Measurements from ENCODE around the gene SPSB4. TPM values are rescaled to one million over a fixed set of nuclear protein-coding genes. Genes with fewer than 3 reads are reported as not detected.

SPSB4 gene
- total RNA-seq, 1 donor from 2014 or later, result 0.47 TPM

DNA sequence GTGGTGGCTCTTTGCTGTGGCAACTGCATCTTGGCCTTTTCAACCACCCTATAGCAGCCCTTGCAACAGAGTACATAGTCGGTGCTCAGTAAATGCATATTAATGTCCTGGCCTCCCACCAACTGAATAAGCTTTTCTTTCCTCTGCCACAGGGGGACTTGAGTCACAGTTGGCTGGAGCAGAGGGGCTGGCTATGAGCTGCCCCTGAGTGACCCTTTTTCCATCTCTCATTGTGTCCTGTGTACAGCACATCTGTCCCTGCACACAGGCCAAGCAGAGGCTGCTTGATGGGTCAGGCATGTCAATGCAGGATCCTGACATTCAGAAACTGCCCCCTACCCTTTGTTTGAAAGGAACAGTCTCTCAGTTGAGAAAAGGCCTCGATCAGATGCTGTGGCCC, 22.4 kb downstream of the SPSB4 start:
- no peak for DNase-seq (ENCODE audit: low spot score)

DNA sequence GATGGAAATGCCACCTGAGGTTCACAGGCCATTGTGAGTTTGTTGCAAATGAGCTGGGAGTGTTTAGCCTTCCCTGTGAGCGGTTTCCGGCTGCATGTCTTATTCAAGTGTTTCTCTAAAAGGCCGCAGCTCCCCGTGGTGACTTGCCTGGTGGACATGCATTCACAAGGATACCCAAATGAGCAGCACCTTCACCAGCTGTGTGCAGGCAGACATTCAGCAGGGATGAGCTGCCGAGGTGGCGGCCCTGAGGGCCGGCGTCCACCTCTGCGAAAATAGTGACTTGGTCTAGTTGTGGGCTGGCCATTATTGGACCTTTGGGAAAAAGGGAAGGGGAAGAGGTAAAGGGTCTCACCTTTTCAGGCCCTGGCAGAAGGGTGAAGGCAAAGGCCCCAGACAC, 23.4 kb downstream of the SPSB4 start:
- no peak for DNase-seq (ENCODE audit: low spot score)

DNA sequence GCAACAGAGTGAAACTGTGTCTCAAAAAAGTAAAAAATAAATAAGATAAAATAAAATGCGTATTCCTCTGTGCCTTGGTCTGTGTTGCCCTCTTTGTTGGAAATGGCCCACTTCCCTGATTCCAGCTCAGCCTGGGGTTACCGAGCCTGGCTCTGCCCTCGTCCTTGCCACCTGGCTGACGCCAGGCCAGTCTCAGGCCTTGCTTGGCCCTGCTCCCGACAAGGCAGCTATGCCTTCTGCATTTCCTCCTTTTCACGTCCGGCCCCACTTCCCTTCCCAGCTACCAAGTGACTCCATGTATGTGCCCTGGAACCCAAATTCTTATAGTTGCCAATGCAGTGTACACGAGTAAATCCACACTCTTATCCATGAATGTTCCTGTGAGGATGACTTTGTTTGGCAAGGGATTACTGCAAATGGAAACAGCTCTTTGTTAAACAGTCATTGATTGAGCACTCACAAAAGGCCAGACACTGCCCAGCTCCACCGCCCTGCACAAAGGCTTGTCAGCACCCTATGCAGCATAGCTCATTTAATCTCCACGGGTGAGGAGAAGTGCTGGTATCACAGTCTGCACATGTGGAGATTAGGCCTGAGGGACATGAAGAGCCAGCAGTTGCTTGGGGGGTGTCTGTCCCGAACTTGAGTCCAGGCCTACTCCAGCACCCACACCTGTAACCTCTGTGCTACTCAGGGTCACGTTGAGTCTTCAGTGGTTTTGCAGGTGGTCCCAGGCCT, 25.1 kb downstream of the SPSB4 start:
- no peak for DNase-seq (ENCODE audit: low spot score)

DNA sequence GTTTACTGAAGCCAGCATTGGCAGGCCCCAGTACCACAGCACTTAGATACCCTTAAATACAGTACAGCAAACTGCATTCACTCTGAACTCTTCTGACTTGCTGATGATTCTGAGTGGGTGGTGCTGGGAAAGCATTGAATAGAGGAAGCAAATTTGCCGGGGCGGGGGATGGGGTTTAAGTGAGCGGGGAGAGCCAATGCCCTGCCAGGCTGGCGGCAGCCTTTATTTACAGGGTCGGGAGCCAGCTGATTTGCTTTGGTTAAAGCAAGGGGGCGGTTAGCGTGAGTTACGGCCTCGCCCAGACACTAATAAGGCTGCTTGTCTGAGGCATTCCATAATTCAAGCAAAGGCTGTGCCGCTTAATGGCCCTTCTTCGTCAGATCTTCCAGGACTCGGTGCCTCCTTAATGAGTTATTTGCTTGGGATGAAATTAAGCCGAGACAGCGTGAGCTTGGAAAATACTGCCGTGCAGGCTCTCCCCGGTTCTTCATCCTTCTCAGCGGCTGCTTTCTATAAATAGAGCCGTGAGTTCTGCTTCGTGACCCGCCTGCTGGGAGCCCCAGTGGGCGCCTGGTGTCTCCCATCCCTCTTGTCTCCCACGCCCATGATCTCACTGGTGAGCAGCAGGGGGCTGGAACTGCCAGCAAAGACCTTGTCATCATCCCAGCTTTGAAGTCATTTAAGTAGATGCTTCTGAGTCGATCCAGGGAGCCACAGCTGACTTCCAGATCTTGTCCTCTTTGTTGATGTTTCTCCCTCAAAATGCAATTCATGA, 25.8 kb downstream of the SPSB4 start:
- DNase-seq (ENCODE audit: low spot score), result peak; percentile 61

DNA sequence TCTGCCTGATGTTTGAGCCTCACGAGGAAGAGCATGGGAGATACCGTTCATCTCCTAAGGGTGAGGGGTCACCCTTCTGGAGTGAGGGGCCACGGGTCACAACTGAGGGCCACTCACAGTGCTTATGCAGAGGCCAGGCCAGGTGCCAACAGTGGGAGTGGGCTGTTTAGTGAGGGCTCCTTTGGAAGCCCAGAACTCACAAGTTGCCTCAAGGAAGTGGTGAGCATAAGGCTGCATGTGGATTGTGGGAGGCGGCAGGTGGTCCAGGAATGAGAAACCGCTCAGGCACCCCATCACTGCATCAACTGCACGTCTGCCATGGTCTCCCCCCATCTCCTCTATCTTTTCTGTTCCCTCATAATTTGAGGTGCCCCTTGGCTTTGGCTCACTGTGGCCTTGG, 26.5 kb downstream of the SPSB4 start:
- no peak for DNase-seq (ENCODE audit: low spot score)

DNA sequence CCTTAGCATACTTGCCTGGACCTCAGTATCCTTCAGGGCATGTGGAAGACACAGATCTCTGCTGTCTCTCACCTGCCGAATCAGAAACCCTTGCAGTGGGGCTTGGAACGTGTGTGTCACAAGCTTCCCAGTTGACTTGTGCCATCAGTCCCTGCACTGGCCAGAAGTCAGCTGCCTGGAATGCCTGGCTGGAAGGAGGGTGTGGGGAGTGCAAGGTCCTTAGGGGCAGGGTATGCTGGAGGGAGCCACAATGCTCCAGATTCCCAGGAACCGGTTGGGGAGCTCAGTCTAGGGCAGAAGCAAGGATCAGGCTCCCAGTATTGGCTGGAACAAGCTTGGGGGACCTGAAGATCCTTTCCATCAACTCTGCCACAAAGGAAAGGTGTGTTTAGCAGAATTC, 27.1 kb downstream of the SPSB4 start:
- DNase-seq (ENCODE audit: low spot score), result no peak

DNA sequence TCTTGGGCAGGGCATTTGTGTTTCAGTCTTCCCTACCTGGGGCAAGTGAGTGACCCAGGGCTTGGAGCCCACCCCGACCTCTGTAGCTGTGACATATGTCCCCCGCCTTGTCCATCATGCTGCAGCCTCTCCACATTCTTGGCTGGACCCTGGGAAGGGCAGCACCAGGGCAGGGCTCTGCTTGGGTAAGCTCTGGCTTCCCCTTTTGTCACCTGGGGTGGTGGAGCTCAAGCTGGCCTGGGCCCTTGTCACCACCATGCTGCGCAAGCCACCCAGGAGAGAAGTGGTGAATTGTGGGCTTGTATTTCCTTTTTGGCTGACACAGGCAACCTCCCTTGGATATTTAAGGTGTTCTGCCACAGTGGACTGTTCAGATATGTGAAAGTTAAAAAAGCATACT, 29.3 kb downstream of the SPSB4 start:
- DNase-seq (ENCODE audit: low spot score), result no peak

DNA sequence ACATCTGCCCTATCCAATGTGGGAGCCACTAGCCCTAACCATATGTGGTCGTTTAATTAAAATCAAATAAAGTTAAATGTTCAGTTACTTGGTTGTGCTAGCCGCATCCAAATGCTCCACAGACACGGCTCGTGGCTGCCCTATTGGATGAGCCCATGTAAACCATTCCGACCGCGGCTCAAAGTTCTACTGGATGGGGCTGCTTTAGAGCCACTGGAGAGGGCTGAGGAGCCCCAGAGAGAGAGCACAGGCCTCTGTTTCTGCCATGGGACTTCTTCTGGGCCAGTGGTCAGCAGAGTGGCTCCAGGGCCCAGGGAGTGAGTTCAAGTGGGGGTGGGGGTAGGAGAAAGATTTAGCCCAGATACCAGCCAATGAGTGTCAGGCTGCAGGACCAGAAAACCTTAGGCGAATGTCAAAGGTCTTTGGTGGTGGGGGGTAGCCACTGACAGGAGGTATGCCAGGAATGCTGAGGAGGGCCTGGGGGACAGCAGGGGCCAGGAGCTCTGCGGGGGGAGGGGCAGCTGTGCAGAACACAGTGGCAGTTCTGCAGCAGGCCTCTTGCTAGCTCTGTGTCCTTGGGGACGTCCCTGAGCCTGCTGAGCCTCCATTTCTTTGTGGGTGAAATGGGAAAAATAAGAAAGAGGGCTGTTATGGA, 30.1 kb downstream of the SPSB4 start:
- no peak for DNase-seq (ENCODE audit: low spot score)

DNA sequence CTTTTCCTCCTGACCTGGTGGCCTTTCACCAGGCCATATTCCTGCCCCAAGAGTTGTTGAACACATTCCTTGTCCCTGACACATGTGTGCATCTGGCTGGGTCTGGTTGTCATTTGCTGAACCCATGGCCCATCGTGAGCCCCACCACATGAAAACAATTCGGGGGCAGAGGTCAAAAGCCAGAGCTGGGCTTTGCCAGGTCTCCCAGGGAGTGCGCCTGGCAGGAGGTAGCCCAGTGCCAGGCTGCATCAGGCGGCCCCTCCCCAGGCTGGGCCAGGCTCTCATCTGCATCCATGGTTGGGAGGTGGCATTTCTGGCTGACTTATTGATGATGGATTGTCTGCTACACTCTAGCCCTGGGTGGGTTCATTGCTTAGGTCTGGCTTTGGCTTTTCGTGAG, 30.9 kb downstream of the SPSB4 start:
- no peak for DNase-seq (ENCODE audit: low spot score)

DNA sequence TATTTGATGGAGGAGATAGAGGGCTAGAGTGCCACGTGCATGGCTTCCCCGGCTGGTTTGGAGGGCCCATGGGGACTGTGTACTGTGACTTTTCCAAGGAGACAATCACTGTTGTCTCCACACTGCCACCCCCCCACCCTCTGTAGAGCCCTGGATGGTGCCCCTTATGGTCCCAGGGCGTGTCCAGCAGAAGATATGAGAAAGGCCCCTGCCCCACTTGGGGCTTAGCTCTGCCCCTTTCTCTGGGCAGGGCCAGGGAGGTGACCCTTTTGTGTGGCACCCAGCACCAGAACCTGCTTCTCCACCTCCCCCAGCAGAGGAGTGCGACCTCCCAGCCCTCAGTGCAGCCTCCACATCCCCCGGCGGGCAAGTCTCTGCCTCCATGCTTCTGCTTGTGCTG, 32.1 kb downstream of the SPSB4 start:
- no peak for DNase-seq (ENCODE audit: low spot score)

DNA sequence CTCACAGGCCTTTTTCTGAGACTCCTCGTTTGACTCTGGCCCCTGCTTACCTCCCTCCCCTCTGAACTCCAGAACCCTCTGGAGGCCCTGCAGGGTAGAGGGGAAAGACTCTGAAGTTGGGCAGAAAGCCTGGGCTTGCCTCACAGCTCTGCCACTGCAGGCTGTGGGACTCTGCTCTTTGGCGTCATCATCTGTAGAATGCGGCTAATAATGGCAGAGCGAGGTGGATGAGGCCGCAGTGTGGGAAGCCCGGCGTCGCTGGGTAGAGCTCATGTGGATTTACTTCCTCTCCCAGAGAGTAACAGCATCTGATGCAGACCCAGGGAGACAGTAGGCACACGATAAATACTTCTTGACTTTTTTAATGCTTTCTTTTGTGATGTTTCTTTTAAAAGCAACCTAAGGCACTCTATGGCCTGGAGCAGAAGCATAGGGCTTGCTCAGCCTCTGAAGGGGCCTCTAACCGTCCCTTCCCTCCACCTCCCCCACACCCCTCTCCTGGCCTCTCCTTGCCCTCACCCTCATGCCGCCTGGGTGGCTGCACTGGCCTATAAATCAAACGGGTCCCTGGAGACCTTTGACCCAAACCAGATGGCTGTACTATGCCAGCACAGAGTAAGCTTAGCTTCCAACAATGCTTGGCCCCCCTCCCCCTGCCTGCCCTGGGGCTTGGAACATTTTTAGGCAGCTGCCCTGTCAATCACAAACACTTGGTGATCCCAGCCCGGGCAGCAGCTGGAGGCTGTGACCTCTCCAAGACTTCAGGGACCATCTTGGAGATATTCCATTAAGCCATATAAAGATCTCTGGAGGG, 32.9 kb downstream of the SPSB4 start:
- DNase-seq (ENCODE audit: low spot score), result no peak

DNA sequence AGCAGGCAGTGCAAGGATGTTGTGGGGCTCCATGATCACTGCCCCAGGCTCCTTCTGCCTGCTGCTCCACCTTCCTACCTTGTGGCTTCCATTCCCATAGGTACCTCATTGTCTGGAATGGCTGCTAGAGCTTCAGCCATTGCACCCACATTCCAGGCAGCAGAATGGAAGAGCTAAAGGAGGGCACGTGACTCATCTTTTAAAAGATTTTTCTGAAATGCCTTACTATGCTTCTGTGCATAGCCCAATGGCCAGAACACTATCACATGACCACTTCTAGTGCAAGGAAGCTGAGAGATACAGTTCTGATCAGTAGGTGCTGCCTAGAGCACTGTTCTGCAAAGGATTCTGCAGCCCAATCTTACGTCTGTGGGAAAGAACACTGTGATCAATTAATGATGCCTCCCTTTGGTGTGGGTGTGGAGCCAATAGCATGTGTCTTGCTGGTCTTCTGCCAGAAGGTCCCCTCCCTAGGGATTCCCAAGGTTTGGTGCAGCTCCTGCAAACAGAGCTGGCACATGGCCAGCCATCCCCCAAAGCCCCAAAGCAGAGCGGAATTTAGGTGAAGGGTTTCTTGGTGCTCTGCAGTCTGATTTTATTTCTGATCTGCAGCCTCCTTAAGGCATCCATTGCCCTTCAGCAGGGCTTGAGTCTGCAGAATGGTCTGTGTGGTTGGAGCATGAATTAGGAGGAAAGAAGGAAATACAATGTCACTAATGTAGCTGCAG, 34.4 kb downstream of the SPSB4 start:
- no peak for DNase-seq (ENCODE audit: low spot score)

DNA sequence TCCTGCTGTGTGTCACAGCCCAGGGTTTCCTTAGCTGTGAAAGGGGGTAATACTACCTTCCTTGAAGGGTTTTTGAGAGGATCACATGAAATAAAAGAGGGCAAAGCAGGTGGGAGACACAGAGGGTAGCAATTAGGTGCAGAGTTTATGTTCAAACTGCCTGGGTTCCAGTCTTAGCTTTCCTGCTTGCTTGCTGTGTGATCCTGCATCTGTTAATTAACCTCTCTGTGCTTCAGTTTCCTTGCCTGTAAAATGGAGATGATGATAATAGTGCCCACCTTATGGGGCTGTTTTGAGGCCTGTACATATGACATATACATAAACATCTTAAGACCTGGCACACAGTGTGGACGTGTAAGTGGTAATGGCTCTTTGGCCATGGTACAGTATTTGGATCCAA, 35.0 kb downstream of the SPSB4 start:
- DNase-seq (ENCODE audit: low spot score), result no peak

DNA sequence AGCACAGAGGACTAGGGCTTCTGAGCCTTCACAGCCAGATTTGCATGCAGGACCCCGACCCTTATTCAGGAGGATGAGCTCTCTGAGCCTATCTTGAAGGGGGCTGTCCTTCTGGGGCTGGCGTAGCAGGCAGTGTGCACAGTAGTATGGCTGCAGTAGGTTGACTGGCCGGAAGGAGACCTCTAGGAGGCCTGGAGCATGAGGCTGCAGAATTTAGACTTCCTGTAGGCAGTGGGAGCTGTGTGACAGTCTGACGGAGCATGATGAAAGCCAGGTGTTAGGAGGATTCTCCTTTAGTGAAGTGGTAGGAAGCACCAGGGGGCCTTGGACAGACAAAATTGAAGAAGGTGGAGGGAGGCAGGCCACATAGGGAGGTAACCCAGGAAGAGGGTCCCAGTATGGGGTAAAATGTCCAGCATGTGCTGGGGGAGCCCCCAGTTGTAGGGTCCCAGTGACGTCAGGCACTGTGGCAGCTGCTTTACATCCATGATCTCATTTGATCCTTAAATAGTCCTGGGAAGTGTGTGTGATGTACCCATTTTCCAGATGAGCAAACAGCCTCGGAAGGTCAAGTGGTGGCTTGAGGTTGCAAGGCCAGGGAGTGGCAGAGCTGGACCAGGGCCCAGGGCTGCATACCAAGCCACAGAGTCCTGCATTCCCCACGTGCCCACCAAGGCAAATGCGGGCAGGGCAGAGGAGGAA, 36.1 kb downstream of the SPSB4 start:
- DNase-seq (ENCODE audit: low spot score), result no peak

DNA sequence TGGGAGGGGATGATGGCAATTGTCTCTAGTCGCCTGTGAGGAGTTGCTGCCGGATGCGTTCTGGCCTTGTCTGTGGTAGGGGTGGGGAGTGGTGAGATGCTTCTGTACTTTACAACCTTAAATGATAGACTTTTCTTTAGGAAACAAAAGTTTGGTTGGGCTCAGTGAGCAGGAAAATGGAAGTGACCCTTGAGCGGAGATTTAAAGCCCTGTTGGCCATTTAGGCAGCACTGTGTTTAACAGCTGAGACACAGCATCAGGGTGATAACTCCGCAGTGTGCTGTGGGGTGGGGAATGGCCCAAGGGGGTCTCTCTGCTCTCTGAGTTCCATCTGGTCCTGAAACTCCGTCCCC, 36.6 kb downstream of the SPSB4 start:
- DNase-seq (ENCODE audit: low spot score), result no peak

DNA sequence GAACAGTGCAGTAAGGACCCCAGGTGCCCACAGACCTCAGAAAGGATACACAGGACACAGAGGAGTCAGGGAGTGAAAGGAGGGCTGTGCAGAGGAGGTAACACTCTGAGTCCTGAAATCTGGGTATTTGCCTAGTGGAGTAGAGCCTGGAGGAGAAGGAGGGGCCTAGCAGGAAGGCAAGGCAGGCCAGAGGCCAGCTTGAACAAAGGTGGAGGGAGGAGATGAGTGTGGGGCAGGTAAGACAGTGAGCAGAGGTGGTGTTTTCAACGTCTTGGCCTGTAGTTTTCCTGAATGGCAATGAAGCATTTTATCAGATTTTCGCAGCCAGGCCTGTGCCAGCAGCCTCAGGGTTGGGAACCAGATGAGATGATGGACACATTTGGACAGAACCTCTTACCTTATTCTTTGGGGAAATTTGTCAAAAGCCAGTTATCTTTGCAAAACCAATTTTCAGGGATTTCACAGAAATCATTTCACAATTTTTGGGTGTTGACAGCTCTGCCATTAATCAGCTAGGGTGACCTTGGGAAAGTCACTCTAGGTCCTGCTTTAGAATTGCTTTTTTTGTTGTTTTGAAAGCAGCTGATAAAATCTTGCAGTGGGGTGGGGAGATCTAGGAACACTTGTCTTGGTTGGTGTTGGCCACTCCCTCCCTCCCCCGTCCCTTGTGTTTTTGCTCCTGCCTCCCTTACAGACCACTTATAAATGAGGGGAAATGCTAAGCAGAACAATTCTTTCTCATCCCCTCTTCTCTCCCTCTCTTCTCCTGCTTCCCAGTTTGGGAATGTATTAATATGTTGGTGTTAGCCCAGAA, 38.4 kb downstream of the SPSB4 start:
- no peak for DNase-seq (ENCODE audit: low spot score)

DNA sequence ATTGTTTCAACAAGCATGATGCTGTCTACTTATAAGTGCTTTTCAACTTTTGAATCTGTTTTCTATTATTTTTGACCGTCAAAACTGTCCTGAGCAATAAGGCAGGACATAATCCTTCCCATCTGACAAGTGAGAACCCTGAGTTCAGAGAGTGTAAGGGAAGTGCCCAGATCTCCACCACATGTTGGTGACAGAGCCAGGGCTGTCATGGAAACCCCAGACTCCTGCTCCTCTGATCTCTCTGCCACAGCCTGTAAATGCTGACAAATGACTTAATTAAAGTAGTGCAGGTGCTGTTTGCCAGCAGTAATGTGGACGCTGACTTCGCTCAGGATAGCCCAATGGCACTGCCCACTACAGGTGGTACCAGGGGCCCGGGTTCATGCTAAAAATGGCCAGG, 40.3 kb downstream of the SPSB4 start:
- no peak for DNase-seq (ENCODE audit: low spot score)

DNA sequence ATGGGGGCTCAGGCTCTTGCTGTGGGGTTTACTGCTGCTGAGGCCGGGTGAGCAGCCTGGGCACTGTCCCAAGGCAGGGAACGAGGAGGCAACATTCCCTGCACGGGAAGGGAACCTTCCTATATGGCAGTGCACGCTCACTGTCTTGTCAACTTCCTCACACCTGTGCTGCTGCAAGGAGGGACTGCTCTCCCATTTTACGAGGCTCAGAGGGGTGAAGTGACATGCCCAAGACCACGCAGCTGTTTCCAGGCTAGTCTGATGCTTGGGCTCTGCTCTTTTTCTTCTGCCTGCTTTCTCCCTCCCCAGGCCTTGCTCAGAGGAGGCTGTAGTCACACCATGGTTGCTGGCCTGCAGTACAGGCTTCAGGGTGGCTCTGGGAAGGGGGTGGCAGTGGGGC, 41.5 kb downstream of the SPSB4 start:
- no peak for DNase-seq (ENCODE audit: low spot score)

DNA sequence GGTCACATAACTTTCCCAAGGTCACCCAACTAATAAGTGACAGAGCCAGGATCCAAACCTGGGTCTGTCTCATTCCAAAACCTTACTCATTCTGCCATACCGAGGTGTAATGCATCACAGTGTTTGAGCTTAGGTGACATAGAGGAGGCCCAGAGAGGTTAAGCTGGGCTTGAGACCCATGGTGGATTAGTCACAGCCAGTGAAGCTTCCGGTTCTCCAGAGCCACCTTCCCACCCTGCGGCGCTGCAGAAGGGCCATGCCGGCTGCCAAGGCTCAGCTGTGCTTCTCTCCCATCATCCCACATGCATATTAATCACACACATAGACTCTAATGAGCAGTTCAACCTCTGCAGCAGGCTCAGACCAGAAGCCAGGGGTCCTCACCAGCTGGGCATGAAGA, 42.2 kb downstream of the SPSB4 start:
- no peak for DNase-seq (ENCODE audit: low spot score)
